ENCODE measurements around the gene WDPCP. TPM values are rescaled to one million over a fixed set of nuclear protein-coding genes. Genes with fewer than 3 reads are reported as not detected.
A peak's percentile ranks its signal among the peaks of the same experiment; 100 is the strongest.

WDPCP gene
- total and polyA plus RNA-seq, 2 donors (not counting 1 experiment from before 2014, with no cell fraction given) = 5.6 to 22.8 TPM

DNA sequence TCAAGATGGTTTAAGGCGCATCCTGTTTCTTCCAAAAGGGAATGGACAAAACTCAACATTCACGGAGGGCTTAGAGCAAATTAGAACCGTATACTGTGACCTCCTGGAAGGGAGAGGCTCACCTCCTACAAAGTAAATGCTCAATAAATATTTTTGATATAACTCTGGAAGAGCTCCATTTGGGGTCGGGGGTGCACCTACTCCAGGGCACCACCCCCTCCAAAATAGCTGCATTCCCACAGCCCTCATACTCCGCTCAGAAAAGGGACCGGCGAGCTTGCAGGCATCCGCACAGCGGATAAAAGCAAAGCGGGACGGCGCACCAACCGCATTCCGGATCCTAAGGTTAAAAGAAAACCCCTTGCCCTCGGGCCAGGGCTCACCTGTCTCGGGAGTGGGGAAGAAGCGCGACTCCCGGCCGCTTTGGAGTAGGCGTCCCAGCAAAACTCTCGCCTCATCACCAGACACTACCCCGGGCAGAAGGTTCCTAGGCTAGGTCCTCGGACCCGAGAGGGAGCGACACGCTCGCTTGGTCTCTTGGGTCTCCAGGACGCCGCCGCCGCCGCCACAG lies 378 bp downstream of the WDPCP start:
- Mint-ChIP-seq H3K27me3 (no peaks in the 10 kb centered on the region), H3K27ac (peak overlapping the region; percentile 93), H3K4me1 (peaks cover 37% of the 10 kb centered on the region), H3K4me3 (peak overlapping the region; percentile 91), H3K9me3 (ENCODE audit: insufficient read depth) (no peaks in the 10 kb centered on the region)
- H3K4me3 ChIP-seq (ENCODE audit: control extremely low read depth in 1 of 5, extremely low read depth in 1 of 5, insufficient read depth in 1 of 5, low read depth in 2 of 5, low read length in 4 of 5) = peak overlapping the region; percentile 93 to 98 (median 94)
- under 1% methylated on average over 26 of the region's 33 CpGs for WGBS (ENCODE audit: insufficient coverage)
- H3K4me1 ChIP-seq (ENCODE audit: control insufficient read depth in 2 of 2, insufficient read depth in 2 of 2, low read length in 2 of 2) = peaks cover 14 to 19% of the 10 kb centered on the region in 2 donors
- H3K4me2 ChIP-seq (replicated peaks; ENCODE audit: low read depth, low read length, poor library complexity, severe bottlenecking) = peak overlapping the region; percentile 92
- no peak for DNase-seq
- no peaks in the 10 kb centered on the region for H3K9me3 ChIP-seq (ENCODE audit: control extremely low read depth in 1 of 3, control insufficient read depth in 2 of 3, insufficient read depth in 1 of 3, low read length in 2 of 3)
- peak overlapping the region; percentile 93 to 94 for H3K27ac ChIP-seq (ENCODE audit: low read length in 2 of 2)
- TF ChIP-seq, protein P1, sequence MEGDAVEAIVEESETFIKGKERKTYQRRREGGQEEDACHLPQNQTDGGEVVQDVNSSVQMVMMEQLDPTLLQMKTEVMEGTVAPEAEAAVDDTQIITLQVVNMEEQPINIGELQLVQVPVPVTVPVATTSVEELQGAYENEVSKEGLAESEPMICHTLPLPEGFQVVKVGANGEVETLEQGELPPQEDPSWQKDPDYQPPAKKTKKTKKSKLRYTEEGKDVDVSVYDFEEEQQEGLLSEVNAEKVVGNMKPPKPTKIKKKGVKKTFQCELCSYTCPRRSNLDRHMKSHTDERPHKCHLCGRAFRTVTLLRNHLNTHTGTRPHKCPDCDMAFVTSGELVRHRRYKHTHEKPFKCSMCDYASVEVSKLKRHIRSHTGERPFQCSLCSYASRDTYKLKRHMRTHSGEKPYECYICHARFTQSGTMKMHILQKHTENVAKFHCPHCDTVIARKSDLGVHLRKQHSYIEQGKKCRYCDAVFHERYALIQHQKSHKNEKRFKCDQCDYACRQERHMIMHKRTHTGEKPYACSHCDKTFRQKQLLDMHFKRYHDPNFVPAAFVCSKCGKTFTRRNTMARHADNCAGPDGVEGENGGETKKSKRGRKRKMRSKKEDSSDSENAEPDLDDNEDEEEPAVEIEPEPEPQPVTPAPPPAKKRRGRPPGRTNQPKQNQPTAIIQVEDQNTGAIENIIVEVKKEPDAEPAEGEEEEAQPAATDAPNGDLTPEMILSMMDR (IDR thresholded peaks at IDR 0.05) = no peak
- TF ChIP-seq EZH2 (IDR thresholded peaks at IDR 0.05; ENCODE audit: borderline replicate concordance, insufficient read depth, low read depth, low read length, poor library complexity, severe bottlenecking) = no peak
- peaks cover 3% of the 10 kb centered on the region for H4K20me1 ChIP-seq (ENCODE audit: control insufficient read depth, insufficient read depth, low read length, poor library complexity, severe bottlenecking)
- ChIA-PET POLR2A (interaction anchor here (0.6 to 2.2 kb wide), 3 partner anchors 253 to 1542 kb away, joined by 3 to 14 read pairs (median 6); partner anchors contain the start of genes EHBP1, RAB1A and UGP2), CTCF (interaction anchor here (1.3 to 1.4 kb wide), 3 partner anchors 254 to 273 kb away, joined by 4 to 6 read pairs (median 5); partner anchors contain the start of gene UGP2)
- H3K27me3 ChIP-seq (replicated peaks in 1 of 4; ENCODE audit: control extremely low read depth in 1 of 4, control insufficient read depth in 3 of 4, insufficient read depth in 4 of 4, low read length in 3 of 4) = no peaks in the 10 kb centered on the region
- no peaks in the 10 kb centered on the region for H3K36me3 ChIP-seq (replicated peaks in 1 of 2; ENCODE audit: control extremely low read depth in 1 of 2, control insufficient read depth in 1 of 2, extremely low read depth in 1 of 2, insufficient read depth in 2 of 2, low read length in 1 of 2)
- no peak for ATAC-seq (ENCODE audit: low read depth)
- H2AFZ ChIP-seq (ENCODE audit: insufficient read depth, low read depth, low read length, poor library complexity, severe bottlenecking) = peak overlapping the region; percentile 98
- H3K79me2 ChIP-seq (ENCODE audit: control insufficient read depth, insufficient read depth, low read length) = peaks cover 60% of the 10 kb centered on the region
- peak overlapping the region; percentile 96 for H3K9ac ChIP-seq (ENCODE audit: low read length)
- intact Hi-C loops (cut with micrococcal nuclease) = loop anchor here (1.0 to 10.0 kb wide), 8 partner anchors 253 to 1896 kb away; partner anchors contain the start of genes AFTPH, COMMD1, EHBP1 and SPRED2

DNA sequence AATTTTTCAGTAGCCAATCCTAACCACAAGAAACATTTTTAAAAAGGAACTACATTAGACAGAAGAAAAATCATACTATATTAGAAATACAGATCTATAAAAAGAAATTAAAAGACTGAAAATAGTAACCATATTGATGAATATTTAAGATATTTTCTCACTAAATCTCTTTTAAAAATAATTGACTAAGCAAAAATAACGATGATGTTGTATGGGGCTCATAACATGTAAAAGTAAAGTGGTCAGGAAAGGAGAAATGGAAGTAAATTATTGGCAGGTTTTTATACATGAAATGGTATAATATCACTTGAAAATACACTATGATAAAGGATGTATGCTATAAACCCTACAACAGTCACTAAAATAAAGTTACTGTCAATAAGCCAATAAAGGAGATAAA lies 5.4 kb downstream of the WDPCP start:
- H3K4me3 Mint-ChIP-seq = no peak overlapping the region
- POLR2A ChIA-PET = no interaction called here

More for the DNA sequence above, 5.4 kb downstream of the WDPCP start:
- peaks cover 3% of the 10 kb centered on the region for H4K20me1 ChIP-seq (ENCODE audit: control insufficient read depth, insufficient read depth, low read length, poor library complexity, severe bottlenecking)
- no peak for TF ChIP-seq EZH2 (IDR thresholded peaks at IDR 0.05; ENCODE audit: borderline replicate concordance, insufficient read depth, low read depth, low read length, poor library complexity, severe bottlenecking)
- TF ChIP-seq, protein P1 (IDR thresholded peaks at IDR 0.05) = no peak
- H3K36me3 ChIP-seq (replicated peaks in 1 of 2; ENCODE audit: control extremely low read depth in 1 of 2, control insufficient read depth in 1 of 2, extremely low read depth in 1 of 2, insufficient read depth in 2 of 2, low read length in 1 of 2) = no peaks in the 10 kb centered on the region
- H3K4me1 ChIP-seq (ENCODE audit: control insufficient read depth in 2 of 2, insufficient read depth in 2 of 2, low read length in 2 of 2) = peaks cover 5 to 9% of the 10 kb centered on the region in 2 donors
- Mint-ChIP-seq H3K27ac (no peak overlapping the region), H3K9me3 (ENCODE audit: insufficient read depth) (no peaks in the 10 kb centered on the region), H3K4me1 (peaks cover 14% of the 10 kb centered on the region), H3K27me3 (no peaks in the 10 kb centered on the region)
- H3K4me2 ChIP-seq (replicated peaks; ENCODE audit: low read depth, low read length, poor library complexity, severe bottlenecking) = no peak overlapping the region
- H3K27ac ChIP-seq (ENCODE audit: low read length in 2 of 2) = no peak overlapping the region
- CTCF ChIA-PET = no interaction called here
- intact Hi-C loops (cut with micrococcal nuclease) = loop anchor here (10.0 kb wide), 1 partner anchor 1852 kb away; the partner anchor contains the start of gene SPRED2
- no peak for DNase-seq
- peaks cover 62% of the 10 kb centered on the region for H3K79me2 ChIP-seq (ENCODE audit: control insufficient read depth, insufficient read depth, low read length)
- H3K4me3 ChIP-seq (ENCODE audit: control extremely low read depth in 1 of 5, extremely low read depth in 1 of 5, insufficient read depth in 1 of 5, low read depth in 2 of 5, low read length in 4 of 5) = no peak overlapping the region
- no peak overlapping the region for H3K9ac ChIP-seq (ENCODE audit: low read length)
- no peaks in the 10 kb centered on the region for H3K27me3 ChIP-seq (replicated peaks in 1 of 4; ENCODE audit: control extremely low read depth in 1 of 4, control insufficient read depth in 3 of 4, insufficient read depth in 4 of 4, low read length in 3 of 4)
- ATAC-seq (ENCODE audit: low read depth) = no peak
- H3K9me3 ChIP-seq (ENCODE audit: control extremely low read depth in 1 of 3, control insufficient read depth in 2 of 3, insufficient read depth in 1 of 3, low read length in 2 of 3) = no peaks in the 10 kb centered on the region
- no CpG with 5 or more reads among the region's 1 CpG for WGBS (ENCODE audit: insufficient coverage)
- no peak overlapping the region for H2AFZ ChIP-seq (ENCODE audit: insufficient read depth, low read depth, low read length, poor library complexity, severe bottlenecking)

Data from B cell (primary cell).